NB4 (cell line): ENCODE data around the gene ADAMTS16.

ENCODE experiments used
- CTCF ChIP-seq: IDR thresholded peaks from one replicate; pipeline ENCODE4 v1.5.1; 2012; ENCODE audit warnings: low read depth, low read length
- MAX ChIP-seq: IDR thresholded peaks from 2 replicates; pipeline ENCODE4 v1.6.1; 2011; ENCODE audit warnings: low read depth, low read length
- MYC ChIP-seq: IDR thresholded peaks from 2 replicates; pipeline ENCODE4 v1.6.1; 2011; ENCODE audit warnings: low read depth, low read length
- POLR2A ChIP-seq: IDR thresholded peaks from 2 replicates; pipeline ENCODE4 v1.6.1; 2011; ENCODE audit warnings: mild to moderate bottlenecking; ENCODE audit not compliant: insufficient read length; ENCODE audit errors: extremely low read depth

GRCh38 chr5:5273976-5274375 is 133.8 kb downstream of the ADAMTS16 start:
- TF ChIP-seq CTCF (no peak), MAX (no peak), POLR2A (no peak), MYC (no peak)
